DMS114 treated with DMSO at 0.1 percent for 48 hours (cell line): Measurements from ENCODE around the gene CRYL1.

Experiments used
- DNase-seq: peaks from one replicate; lab custom pipeline; 2025; ENCODE audit not compliant: unreplicated experiment; lab: John Stamatoyannopoulos, UW

The CRYL1 gene

DNA sequence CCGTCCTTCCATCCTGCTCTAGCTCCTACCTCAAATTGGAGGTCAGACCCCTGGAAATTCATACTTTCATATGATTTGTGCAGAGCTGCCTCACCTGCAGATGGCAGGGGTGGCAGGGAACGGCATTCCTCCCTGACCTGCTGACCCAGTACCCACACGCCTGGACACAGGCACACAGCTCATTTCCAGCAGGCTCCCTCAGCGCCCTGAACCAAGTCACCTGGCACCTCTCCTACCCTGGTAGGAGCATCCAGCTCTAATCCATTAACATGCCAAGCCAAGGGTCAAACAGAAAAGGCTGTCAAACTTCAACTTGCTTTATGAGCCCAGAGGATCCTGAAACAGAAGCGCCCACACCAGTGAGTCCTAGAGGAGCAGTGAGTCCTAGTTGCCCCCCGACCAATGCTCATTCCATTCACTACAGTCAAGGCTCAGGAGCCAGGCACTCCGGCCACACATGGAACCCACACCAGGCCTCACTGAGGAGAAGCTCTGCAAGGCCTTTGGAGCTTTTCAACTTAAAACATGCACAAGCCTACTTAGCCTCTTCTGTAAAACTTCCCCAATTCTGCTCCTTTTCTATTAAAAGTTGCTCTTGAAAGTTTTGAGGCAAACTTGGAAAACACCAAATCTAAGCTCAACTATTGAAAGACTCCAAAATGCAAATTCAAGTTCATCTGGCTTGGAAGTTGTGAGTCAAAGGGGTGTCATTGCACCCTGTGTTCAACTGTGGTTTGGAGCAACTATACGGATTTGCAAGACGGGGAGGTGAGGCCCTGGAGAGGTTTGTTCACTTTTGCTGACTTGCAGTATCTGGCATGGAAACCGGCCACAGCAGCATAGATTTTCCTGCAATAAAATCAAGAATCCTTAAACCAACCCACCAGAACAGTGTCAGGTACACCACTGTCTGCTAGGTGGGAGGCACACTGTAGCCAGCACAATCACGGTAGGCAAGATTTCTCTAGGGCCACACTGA, 96.7 kb downstream of the CRYL1 start:
- no peak for DNase-seq

DNA sequence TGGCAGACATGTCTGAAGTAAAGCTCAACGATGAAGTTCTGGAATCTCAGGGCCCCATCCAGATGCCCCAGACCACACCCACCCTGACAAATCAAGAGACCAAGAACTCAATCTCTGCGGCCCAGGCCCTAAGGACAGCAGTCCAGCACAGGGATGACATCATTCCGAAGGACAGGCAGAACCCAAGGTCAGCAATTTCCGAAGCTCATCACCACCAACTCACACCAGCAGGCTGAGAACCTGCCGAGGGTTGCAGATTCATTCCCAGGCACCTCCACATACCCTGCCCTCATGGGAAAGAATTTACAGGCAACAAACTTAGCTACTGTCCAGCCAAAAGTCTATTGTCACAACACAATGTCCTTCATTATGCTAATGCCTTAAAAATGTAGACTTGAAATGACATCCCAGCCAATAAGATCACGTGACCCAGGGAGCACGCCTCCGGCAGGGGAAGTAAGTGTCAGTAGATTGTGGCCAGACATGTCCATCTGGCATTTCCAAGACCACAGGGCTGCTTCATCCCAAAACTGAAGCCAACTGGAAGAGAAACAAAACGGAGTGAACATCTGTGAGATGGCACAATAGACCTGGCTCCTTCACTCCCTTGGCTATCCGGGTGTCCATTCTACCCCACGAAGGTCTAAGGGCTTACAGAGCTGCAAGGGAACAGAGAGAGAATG, 98.8 kb downstream of the CRYL1 start:
- no peak for DNase-seq

- no peak for DNase-seq
Observed at GRCh38 chr13:20425819-20426219, 99.8 kb downstream of the CRYL1 start.

GRCh38 chr13:20424949-20425348, 100.7 kb downstream of the CRYL1 start:
- DNase-seq: no peak

GRCh38 chr13:20424559-20424852, 101.2 kb downstream of the CRYL1 start:
- no peak for DNase-seq

- no peak for DNase-seq
Observed at GRCh38 chr13:20422362-20422761, 103.3 kb downstream of the CRYL1 start.

- no peak for DNase-seq
Observed at GRCh38 chr13:20420938-20421337, 104.7 kb downstream of the CRYL1 start.

- DNase-seq: no peak
Observed at GRCh38 chr13:20418953-20419352, 106.7 kb downstream of the CRYL1 start.

DNA sequence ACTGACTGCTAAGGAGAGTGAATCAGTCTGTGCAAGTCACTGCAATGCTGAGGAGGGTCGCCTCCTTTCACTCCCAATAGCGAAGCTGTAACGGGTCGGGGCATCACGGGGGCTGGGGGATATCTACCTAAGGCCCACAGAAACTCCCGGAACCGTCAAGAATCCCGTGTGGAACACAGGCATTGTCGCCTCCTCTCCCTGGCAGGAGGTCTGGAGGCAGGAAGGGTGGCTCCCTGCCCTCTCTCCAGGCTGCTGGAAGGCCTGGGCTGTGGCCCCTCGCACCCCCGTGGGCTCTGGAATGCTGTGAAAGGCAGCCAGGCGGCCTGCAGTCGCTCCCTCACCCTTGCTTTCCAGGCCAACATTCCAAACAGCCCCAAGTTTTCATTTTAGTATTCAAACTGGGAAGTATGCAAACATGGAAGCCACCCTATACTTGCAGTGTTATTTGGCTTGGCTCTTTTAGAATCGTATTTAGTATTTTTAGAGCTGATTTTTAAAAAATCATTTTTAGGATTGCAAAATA, 109.4 kb downstream of the CRYL1 start:
- DNase-seq: no peak

DNA sequence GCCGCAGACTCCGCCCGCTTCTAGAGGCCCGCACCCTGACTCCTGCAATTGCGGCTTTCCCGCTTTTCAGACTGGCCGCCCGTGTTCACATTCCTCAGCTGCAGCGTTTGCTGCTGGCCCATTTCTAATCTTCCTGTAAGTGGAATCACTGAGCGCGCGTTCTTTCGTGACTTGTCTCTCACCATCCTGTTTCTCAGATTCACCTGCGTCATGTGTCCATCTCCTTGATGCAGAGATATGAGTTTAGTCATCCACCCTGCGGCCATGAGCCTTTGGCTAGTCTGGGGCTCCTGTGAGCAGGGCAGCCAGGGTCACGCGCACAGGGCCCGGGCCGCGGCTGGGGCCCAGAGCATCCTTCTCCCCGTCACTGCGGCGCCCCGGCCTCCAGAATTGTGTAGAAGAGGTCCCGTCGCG, 110.0 kb downstream of the CRYL1 start:
- DNase-seq: no peak

GRCh38 chr13:20415306-20415679, 110.4 kb downstream of the CRYL1 start:
- no peak for DNase-seq

DNA sequence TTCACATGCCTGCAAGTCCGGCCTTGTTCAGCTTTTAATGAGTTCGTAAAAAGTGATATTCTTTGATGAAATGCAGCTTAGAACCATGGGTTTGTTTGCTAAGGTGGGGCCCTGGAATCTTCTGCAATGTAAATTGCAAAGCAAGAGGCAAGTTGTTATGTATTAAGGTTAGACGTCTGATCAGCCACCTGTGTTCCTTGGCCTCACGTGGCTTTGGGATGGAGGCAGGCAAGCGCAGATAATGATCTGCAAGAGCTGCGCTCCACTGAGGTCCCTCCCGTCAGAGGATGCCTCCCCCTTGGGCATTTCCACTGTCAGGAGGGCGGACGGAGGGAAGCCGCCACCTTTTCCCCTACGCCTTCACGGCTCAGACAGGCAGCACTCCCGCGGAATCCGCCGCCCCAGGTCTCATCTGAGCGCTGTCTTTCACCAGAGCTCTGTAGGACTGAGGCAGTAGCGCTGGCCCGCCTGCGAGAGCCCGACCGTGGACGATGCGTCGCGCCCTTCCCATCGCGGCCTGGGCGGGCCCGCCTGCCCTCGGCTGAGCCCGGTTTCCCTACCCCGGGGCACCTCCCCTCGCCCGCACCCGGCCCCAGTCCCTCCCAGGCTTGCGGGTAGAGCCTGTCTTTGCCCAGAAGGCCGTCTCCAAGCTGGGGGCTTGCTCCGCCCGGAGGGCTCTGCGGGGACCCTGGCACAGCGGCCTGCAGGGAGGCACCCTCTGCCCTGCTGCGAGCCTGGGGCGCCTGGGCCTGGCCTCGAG, 110.9 kb downstream of the CRYL1 start:
- DNase-seq: no peak

DNA sequence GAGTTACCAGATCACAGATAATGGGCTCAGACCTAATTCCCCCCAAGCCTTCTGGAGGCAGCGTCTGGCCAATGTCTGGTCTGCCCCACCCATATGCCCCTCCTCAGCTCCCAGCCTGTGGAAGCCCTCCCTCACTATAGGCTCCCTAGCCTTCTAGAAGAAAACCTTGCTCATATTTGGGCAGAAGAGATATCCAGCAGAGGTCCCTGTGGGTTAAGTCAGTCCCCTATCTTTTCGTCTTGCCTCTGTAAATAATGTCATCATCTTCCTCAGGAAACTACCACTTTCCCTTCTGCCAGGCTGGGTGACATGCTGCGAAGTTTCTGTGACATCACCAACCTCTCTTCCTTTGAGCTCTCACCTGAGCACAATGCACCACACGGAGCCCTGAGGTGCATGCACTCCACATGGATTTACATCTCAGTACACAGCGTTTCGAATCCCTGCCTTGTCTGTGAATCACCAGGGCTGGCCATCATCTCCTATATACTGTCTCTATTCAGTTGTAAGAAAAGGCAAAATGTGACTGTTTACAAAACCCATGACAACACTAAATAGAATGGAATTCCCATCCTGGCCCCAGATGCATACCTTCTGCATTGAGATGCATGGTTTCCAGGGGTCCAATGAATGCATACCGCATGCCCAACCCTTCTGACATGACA, 112.8 kb downstream of the CRYL1 start:
- DNase-seq: no peak

DNA sequence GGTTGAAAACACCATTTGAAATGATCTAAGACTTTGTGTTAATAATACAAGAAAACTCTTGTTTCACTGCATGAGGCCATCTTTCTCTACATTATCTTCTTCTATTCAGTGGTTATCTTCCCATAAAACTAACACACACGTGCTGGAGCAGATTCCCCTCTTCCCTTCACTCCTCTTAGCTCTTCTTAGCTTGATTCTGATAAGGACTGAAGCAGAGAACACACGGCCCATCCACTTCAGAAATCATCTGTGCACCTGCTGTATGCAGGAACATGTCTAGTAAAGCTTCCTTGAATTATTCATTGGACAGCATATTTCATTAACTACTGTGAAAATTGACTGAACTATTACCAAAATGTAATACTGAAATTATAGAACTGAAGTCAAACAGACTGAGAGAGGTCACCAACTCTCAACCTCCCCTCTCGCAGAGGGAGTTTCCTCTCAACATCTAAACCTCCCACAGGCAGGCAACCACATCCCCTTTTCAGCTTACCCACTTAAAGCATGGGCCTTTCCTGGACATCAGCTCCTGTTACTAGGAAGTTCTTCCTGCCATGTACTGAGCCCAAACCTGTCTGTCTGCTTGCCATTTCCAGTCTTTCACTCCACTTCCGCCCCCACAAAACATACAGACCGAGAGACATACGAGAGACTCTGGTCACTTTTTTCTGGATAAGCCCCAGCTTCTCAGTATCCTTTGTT, 113.9 kb downstream of the CRYL1 start:
- no peak for DNase-seq

DNA sequence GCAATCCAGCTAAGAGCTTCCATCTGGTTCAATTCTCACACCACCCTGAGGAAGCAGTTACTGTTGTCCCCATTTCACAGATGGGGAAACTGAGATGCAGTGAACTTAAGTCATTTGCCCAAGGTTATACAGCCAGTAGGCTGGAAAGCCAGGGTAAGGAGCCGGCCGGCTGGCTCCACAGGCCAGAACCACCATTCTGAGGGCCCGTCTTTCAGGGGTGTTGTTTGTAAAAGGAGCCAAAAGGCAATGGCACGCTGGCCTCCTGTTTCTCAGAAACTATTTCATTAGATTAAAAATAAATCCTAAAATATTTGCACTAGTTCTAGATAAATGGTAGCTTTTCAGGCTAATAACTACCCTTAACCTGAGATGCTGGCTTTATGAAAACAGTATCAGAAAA, 114.9 kb downstream of the CRYL1 start:
- DNase-seq: no peak

GRCh38 chr13:20408181-20408580, 117.5 kb downstream of the CRYL1 start:
- DNase-seq: no peak

DNA sequence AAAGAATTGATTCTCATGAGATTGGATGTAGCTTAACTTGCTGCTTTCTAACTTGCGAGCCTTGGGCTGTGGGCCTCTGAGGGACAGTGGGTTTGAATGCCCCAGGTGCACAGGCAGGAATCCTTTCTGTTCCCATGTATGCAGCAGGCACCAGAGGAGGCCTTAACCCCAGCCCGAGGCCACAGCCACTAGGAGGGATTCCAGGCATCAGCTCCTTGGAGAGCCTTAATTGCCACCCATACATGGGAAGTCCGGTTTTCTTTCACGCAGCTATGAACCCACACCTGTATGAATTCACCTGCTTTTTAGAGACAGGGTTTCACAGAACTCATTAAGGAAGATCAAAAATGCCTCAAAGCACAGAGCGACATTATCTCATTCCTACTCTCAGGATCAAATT, 117.9 kb downstream of the CRYL1 start:
- DNase-seq: no peak

DNA sequence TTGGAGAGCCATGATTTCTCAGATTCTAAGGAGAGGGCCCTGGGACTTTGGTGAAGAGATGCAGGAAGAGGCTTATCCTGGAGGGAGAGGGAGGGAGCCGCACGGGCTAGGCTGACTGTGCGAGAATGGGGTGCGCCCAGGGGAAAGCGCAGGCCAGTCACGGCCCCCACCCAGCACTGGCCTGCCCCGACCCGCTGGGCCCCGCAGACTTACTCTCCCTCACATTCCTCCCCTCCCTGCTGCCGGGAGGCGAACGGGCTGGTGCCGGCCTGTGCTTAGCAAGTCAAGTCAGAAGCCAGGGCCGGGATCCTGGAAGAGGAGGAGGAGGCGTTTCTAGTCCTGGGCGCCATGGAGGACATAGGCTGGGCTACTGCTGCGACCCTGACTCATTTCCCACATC, 120.0 kb downstream of the CRYL1 start:
- no peak for DNase-seq

DNA sequence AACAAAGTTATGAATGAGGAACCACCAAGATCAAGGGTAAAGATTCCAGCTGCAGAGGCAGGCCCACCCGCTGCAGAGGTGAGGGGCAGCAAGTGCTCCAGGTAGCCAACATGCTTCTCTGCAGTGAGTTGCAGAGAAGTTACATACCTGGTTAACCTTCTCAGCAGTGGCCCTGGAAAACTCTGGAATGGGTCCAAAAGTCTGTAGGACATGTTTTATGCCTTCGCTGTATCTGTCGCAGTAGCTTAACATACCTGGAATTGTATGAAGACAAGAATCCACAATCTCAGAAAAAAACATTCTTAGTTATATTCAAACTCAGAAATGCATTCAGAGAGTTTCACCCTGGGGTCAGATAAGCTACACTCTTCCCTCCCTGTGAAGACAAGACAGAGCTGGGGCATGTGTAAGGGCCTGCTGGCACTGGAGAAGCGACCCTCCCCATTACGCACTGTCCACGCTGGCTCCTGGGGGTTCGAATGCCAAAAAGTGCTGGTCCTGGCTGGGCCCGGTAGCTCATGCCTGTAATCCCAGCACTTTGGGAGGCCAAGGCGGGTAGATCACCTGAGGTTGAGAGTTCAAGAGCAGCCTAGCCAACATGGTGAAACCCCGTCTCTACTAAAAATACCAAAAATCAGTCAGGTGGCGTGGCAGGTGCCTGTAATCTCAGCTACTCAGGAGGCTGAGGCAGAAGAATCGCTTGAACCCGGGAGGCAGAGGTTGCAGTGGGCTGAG, 121.0 kb downstream of the CRYL1 start:
- DNase-seq: no peak

DNA sequence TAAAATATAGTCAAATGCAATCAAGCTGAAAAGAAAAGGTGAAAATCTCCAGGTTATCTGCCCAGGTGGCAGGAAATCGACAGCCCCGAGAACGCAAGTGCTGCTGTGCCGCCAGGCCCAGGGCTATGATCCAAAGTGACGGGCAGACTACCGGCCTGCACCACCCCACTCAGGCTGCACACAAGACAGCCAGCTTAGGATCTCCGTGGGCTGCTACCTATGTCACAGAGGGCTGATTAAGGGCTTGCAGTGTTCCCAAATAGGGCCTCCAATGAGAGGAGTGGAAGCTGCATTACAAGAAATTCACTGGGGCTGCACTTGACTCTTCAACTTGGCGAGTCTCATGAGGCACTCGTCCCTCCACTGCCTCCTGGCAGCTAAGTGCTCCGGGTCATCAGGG, 121.8 kb downstream of the CRYL1 start:
- DNase-seq: no peak
